SKM-1 (cell line): ENCODE results near the gene PDE8B.
"Not testable (repeated sequence)": the region's sequence is repeated elsewhere in the genome, so short reads cannot be mapped to it uniquely, and the experiment has no call there.

ENCODE experiments used
- DNase-seq: peaks from one replicate; lab custom pipeline; 2025; ENCODE audit not compliant: unreplicated experiment; lab: John Stamatoyannopoulos, UW

PDE8B gene

GRCh38 chr5:77428526-77428925 is 218.0 kb downstream of the PDE8B start:
- no peak for DNase-seq

DNA sequence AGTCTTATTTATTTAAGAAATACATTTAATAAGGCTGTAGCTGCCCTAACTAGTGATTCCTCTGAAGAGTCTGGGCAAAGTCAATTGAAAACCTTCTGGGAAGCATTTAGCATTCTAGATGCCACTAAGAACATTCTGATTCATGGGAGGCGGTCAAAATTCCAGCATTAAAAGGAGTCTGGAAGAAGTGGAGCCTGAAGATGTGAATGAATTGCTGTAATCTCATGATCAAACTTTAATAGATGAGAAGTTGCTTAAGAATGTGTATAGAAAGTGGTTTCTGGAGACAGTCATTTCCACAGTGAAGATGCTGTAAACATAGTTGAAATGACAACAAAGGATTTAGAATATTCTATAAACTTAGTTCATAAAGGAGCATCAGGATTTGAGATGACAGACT is 220.2 kb downstream of the PDE8B start:
- no peak for DNase-seq

DNA sequence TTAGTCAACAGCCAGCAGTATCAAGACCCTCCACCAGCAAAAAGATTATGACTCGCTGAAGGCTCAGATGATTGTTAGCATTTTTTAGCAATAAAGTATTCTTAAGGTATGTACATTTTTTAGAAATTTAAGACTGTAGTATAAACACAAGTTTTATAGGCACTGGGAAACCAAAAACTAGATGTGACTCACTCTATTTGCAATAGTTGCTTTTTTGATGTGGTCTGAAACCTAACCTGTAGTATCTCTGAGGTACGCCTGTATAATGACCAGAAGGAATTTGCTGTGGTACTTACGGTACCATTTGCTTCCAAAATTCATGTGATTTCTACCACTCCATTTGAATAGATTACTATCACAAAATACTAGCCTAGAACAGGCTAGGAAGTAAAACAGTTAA is 220.8 kb downstream of the PDE8B start:
- DNase-seq = no peak

DNA sequence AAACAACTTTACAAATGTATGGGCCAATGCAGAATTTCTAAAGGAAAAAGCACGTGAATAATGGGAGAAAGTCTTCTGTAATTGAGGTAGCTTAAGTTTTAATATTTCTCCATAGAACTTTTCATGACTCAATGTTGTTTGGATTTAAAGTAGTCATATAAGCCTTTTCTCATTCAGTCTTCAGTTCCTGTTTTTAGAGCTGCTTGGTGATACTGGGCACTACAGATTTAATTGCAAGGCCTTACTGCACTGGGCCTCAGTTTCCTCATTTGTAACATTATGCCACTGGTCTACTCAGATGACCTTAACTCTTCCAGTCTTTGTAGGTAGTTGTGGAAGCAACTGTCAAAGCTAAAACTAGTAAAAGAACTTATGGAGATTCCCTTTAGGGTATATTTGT is 221.2 kb downstream of the PDE8B start:
- DNase-seq = no peak

DNA sequence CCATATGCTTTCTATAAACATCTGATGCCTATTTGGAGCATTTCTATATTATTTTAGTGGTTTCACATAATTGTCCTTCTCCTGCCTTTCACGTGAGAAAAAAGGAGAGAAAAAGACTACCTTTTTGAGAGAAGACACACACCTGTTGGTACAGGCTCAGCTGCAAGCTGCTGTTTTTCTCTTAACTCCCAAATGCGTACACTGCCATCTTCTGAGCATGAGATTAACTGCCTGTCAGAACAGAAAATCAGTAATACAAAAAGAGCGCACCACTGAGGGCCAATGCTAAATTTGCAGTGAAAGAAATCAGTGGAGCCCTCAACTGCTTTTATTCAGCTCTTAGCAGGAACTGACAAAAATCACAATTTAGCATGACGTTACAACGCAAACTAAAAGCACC is 226.7 kb downstream of the PDE8B start:
- DNase-seq = no peak

DNA sequence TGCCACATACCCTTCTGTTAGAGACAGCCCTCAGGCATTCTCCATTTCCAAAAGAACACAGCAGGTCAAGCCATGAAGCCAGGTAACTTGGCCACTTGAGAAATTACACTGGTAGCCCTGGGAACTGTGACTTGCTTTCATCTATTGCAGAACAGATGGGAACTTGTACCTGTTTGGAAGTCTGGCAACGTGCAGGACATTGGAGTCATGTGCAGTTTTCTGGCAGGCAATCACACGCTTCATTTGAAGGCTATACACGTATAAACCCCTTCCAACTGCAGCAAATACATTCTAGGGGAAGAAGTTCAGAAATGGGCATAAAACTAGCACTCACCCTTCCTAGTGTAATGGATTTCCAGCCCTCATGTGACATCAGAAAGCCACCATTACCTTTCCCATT is 227.6 kb downstream of the PDE8B start:
- DNase-seq = no peak

DNA sequence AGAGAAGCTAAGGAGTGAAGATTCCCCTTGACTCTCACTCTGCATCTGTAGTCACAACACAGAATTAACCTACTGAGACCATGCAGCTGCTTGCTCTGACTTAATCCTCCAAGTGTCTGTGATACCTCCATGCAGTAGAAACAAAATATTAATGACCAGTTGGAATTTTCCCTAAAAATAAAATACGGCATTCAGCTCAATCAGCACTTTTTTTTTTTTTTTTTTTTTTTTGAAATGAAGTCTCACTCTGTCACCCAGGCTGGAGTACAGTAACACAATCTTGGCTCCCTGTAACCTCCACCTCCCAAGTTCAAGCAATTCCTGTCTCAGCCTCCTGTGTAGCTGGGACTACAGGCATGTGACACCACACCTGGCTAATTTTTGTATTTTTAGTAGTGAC is 233.2 kb downstream of the PDE8B start:
- DNase-seq = no peak

DNA sequence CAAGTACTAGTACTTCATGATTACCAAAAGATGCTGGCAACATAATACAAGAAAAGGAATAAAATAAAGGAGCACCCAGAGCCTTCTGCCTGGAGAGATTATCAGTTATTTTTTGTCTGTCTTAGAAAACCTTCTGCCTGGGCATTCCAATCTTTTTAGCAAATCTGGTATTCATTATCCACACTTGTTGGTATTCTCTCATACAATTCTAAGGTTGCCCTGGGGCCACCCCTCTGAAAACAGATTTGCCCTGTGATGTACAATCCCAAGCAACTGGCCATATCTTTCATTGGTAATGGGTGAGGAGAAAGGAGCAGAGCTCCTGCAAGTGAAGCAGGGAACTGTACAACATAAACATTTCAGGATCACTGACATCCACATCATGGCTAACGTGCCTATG is 233.9 kb downstream of the PDE8B start:
- DNase-seq = no peak

DNA sequence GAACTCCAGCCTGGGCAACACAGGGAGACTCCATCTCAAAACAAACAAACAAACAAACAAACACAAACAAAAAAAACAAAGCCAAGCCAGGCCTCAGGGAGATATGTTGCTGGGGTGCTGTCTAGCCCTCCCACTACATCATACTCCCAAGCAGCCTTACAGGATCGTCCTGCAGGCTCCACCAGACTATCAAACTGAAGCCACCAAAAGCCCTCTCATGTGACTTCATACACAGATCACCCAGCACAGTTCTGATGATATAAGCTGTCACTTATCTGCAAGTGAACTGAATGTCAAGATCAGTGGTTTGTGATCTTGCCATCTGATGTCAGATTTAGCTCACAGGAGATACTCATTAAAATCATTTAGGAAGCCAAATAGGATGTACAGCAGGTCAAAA is 238.4 kb downstream of the PDE8B start:
- DNase-seq = no peak

DNA sequence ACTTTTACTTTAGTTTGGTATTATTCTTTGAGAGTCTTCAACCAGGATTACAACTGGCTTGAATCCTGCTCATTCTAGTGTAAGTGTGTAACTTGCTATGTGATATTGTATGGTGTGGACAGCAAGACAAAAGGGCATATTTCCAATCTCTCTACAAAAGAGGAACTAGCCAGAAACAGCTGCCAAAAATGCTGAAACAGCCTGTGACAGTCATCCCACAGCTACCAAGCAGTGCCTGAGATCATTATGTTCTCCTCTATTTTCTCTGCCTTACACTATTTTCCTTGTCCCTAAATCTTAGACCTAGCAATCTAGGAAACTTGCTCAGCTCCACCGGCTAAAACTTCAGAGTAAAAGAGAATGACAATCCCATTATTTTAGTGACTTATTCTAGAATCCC is 238.8 kb downstream of the PDE8B start:
- peak; percentile 20 for DNase-seq

GRCh38 chr5:77449981-77450380 is 239.5 kb downstream of the PDE8B start:
- DNase-seq = no peak

- no peak for DNase-seq
These were observed 241.9 kb downstream of the PDE8B start for GRCh38 chr5:77452351-77452750.

GRCh38 chr5:77454123-77454522 is 243.6 kb downstream of the PDE8B start:
- DNase-seq = no peak

GRCh38 chr5:77461287-77461686 is 250.8 kb downstream of the PDE8B start:
- DNase-seq = no peak

DNA sequence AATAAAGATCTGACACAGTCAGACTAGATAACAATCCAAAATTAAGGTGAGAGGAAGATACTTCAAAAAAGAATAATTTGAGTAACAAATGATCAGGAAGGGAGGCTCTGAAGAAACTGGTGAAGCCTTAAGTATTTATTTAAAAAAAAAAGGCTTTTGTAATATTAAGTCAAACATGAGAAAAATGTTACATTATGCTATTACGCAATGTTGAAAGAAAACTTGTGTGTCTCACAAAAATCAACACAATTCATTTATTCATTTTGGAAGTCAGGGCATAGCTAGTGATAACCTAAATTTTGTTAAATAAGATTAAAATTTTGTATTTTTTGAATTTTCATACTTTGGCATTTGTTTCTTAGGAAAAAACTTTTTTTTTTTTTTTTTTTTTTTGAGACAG is 253.4 kb downstream of the PDE8B start:
- no peak for DNase-seq

GRCh38 chr5:77468875-77469274 is 258.4 kb downstream of the PDE8B start:
- not testable (repeated sequence) for DNase-seq

DNA sequence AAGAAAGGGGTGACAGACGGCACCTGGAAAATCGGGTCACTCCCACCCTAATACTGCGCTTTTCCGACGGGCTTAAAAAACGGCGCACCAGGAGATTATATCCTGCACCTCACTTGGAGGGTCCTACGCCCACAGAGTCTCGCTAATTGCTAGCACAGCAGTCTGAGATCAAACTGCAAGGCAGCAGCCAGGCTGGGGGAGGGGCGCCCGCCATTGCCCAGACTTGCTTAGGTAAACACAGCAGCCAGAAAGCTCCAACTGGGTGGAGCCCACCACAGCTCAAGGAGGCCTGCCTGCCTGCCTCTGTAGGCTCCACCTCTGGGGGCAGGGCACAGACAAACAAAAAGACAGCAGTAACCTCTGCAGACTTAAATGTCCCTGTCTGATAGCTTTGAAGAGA is 264.6 kb downstream of the PDE8B start:
- DNase-seq = not testable (repeated sequence)
